Upper lobe of right lung (tissue), 1 donor: Measurements from ENCODE around the gene DIP2C. TPM values are rescaled to one million over a fixed set of nuclear protein-coding genes. Genes with fewer than 3 reads are reported as not detected.

Source experiments
- ATAC-seq: fragments of 200-7000 bp; cut with Tn5 transposase; one replicate; pipeline ENCODE4 v1.9.1; 2020; ENCODE audit warnings: mild to moderate bottlenecking, moderate library complexity
- DNase-seq: peaks from one replicate; pipeline ENCODE4 v3.0.0-alpha.2; 2020
- H3K27ac ChIP-seq: fragments of 200-600 bp; one replicate; pipeline ENCODE4 v1.8.0; 2022
- H3K27me3 ChIP-seq: fragments of 200-600 bp; one replicate; pipeline ENCODE4 v1.8.0; 2022; ENCODE audit warnings: mild to moderate bottlenecking
- H3K36me3 ChIP-seq: fragments of 200-600 bp; one replicate; pipeline ENCODE4 v1.8.0; 2022
- H3K4me1 ChIP-seq: fragments of 200-600 bp; one replicate; pipeline ENCODE4 v1.8.0; 2022
- H3K4me3 ChIP-seq: fragments of 200-600 bp; one replicate; pipeline ENCODE4 v1.8.0; 2022; ENCODE audit warnings: mild to moderate bottlenecking
- H3K9me3 ChIP-seq: fragments of 200-600 bp; one replicate; pipeline ENCODE4 v1.8.0; 2022
- CTCF ChIP-seq: fragments of 200-600 bp; IDR thresholded peaks from one replicate; pipeline ENCODE4 v1.8.0; 2022; ENCODE audit warnings: antibody characterized with exemption
- intact Hi-C: fragments of 100-400 bp; cut with DNase I; formaldehyde crosslinking; loops from one replicate; pipeline ENCODE4 v1.11.0; 2022
- total RNA-seq: library from RNA; stranded (reverse); fragmentation: NEBNext Ultra II Directional; extraction: Animal tissue kit (Norgen Biotek cat#: 25700); gene quantifications from one replicate; pipeline ENCODE4 v1.2.1, GENCODE V29; 2021
- donor health status: DM: no; HTN: yes; CAD: no; lungs with severe emphysema.

Gene DIP2C
- total RNA-seq, 1 donor from 2014 or later = 17.3 TPM

GRCh38 chr10:565676-566075 is 123.8 kb downstream of the DIP2C start:
- no peak overlapping the region for H3K27ac ChIP-seq
- H3K27me3 ChIP-seq = no peaks in the 10 kb centered on the region
- H3K4me3 ChIP-seq = no peak overlapping the region
- no peak for TF ChIP-seq CTCF
- DNase-seq = no peak
- intact Hi-C loops = no loop called here
- no peaks in the 10 kb centered on the region for H3K36me3 ChIP-seq
- H3K9me3 ChIP-seq = no peaks in the 10 kb centered on the region
- no peaks in the 10 kb centered on the region for H3K4me1 ChIP-seq
- ATAC-seq = no peak

- Histone ChIP-seq H3K36me3 (no peaks in the 10 kb centered on the region), H3K9me3 (no peaks in the 10 kb centered on the region), H3K27me3 (no peaks in the 10 kb centered on the region), H3K4me3 (no peak overlapping the region), H3K4me1 (no peaks in the 10 kb centered on the region), H3K27ac (no peak overlapping the region)
- TF ChIP-seq CTCF = no peak
- no peak for ATAC-seq
- no peak for DNase-seq
- intact Hi-C loops = no loop called here
Observed at GRCh38 chr10:565146-565545, 124.3 kb downstream of the DIP2C start.

GRCh38 chr10:563827-564226 is 125.6 kb downstream of the DIP2C start:
- intact Hi-C loops = no loop called here
- H3K4me1 ChIP-seq = no peaks in the 10 kb centered on the region

GRCh38 chr10:562142-562541 is 127.3 kb downstream of the DIP2C start:
- H3K9me3 ChIP-seq = no peaks in the 10 kb centered on the region
- H3K36me3 ChIP-seq = no peaks in the 10 kb centered on the region
- no peak for DNase-seq
- ATAC-seq = no peak
- no peaks in the 10 kb centered on the region for H3K27me3 ChIP-seq
- no peaks in the 10 kb centered on the region for H3K4me1 ChIP-seq
- H3K27ac ChIP-seq = no peak overlapping the region
- intact Hi-C loops = no loop called here
- TF ChIP-seq CTCF = no peak
- no peak overlapping the region for H3K4me3 ChIP-seq

More at GRCh38 chr10:563827-564226, 125.6 kb downstream of the DIP2C start:
- ATAC-seq (no peak), DNase-seq (no peak)
- no peak for TF ChIP-seq CTCF
- Histone ChIP-seq H3K4me3 (no peak overlapping the region), H3K9me3 (no peaks in the 10 kb centered on the region), H3K27ac (no peak overlapping the region), H3K36me3 (no peaks in the 10 kb centered on the region), H3K27me3 (no peaks in the 10 kb centered on the region)

- no peaks in the 10 kb centered on the region for H3K9me3 ChIP-seq
- no peaks in the 10 kb centered on the region for H3K27me3 ChIP-seq
- H3K4me1 ChIP-seq = no peaks in the 10 kb centered on the region
- TF ChIP-seq CTCF = no peak
- no peaks in the 10 kb centered on the region for H3K36me3 ChIP-seq
- no peak for DNase-seq
- no peak overlapping the region for H3K27ac ChIP-seq
- intact Hi-C loops = no loop called here
- H3K4me3 ChIP-seq = no peak overlapping the region
- ATAC-seq = no peak
Observed at GRCh38 chr10:561721-562120, 127.7 kb downstream of the DIP2C start.

- Histone ChIP-seq H3K27ac (no peak overlapping the region), H3K4me3 (no peak overlapping the region), H3K4me1 (no peaks in the 10 kb centered on the region), H3K9me3 (no peaks in the 10 kb centered on the region), H3K36me3 (no peaks in the 10 kb centered on the region), H3K27me3 (no peaks in the 10 kb centered on the region)
- intact Hi-C loops = no loop called here
- no peak for DNase-seq
- no peak for TF ChIP-seq CTCF
- ATAC-seq = peak; percentile 20
Observed at GRCh38 chr10:560314-560992, 129.0 kb downstream of the DIP2C start.
